Natural killer cell (primary cell): ENCODE results near the gene PNLIP. TPM values are rescaled to one million over a fixed set of nuclear protein-coding genes. Genes with fewer than 3 reads are reported as not detected.

ENCODE experiments used
- ATAC-seq, 3 donors: fragments of 150-1000 bp in 2 of 3; fragments of 200-7000 bp in 1 of 3; cut with Tn5 transposase; 1 replicate in 1 of 3; 2 replicates in 2 of 3; pipeline ENCODE4 v1.10.0; 2021; ENCODE audit warnings: mild to moderate bottlenecking in 2 of 3, moderate library complexity in 2 of 3
- DNase-seq, 2 donors: peaks; one replicate each; pipeline versions ENCODE4 v3.0.0 to v3.0.0-alpha.2; 2013 to 2021; ENCODE audit warnings: mixed read lengths in 1 of 2
- H3K27ac ChIP-seq: one replicate; pipeline ENCODE4 v1.5.1; 2013; ENCODE audit warnings: mild to moderate bottlenecking, low read length
- H3K27me3 ChIP-seq: one replicate; pipeline ENCODE4 v1.6.1; 2013; ENCODE audit warnings: low read length; ENCODE audit not compliant: control insufficient read depth, insufficient read depth
- H3K36me3 ChIP-seq: one replicate; pipeline ENCODE4 v1.6.1; 2013; ENCODE audit warnings: low read length; ENCODE audit not compliant: control insufficient read depth, insufficient read depth
- H3K4me1 ChIP-seq: one replicate; pipeline ENCODE4 v1.6.1; 2013; ENCODE audit warnings: low read length; ENCODE audit not compliant: control insufficient read depth, insufficient read depth
- H3K4me3 ChIP-seq: one replicate; pipeline ENCODE4 v1.5.1; 2013; ENCODE audit warnings: low read length
- H3K9me3 ChIP-seq: one replicate; pipeline ENCODE4 v1.6.1; 2013; ENCODE audit warnings: low read length; ENCODE audit not compliant: control insufficient read depth, insufficient read depth
- H3K27ac Mint-ChIP-seq, 2 donors: one replicate each; pipeline ENCODE4 v1.8.0; 2022; ENCODE audit warnings: mild to moderate bottlenecking in 2 of 2, mixed read lengths in 2 of 2, moderate library complexity in 1 of 2
- H3K27me3 Mint-ChIP-seq, 2 donors: one replicate each; pipeline ENCODE4 v1.8.0; 2022; ENCODE audit warnings: low read depth in 2 of 2, mixed read lengths in 2 of 2
- H3K36me3 Mint-ChIP-seq: one replicate; pipeline ENCODE4 v1.8.0; 2022; ENCODE audit warnings: mixed read lengths
- H3K4me1 Mint-ChIP-seq, 2 donors: one replicate each; pipeline ENCODE4 v1.8.0; 2022; ENCODE audit warnings: mixed read lengths in 2 of 2
- H3K4me3 Mint-ChIP-seq: one replicate; pipeline ENCODE4 v1.8.0; 2022; ENCODE audit warnings: mild to moderate bottlenecking, moderate library complexity, mixed read lengths
- H3K9me3 Mint-ChIP-seq, 2 donors: one replicate each; pipeline ENCODE4 v1.8.0; 2022; ENCODE audit warnings: mixed read lengths in 2 of 2
- CTCF ChIP-seq: fragments of 200-600 bp; IDR thresholded peaks from one replicate; pipeline ENCODE4 v1.8.0; 2022; ENCODE audit warnings: antibody characterized with exemption
- WGBS: methylation state at CpG from one replicate; pipeline ENCODE4 v1.1.7; 2013; ENCODE audit warnings: missing lambda C conversion rate; ENCODE audit not compliant: insufficient coverage; 5-methylcytosine and 5-hydroxymethylcytosine counted together
- intact Hi-C: fragments of 100-400 bp; cut with micrococcal nuclease; formaldehyde crosslinking; loops from one replicate; pipeline ENCODE4 v1.14.2; 2022
- total RNA-seq, 4 donors: library from RNA; stranded (reverse); fragments of 120-200 nt in 1 of 4; gene quantifications; one replicate each; pipeline versions ENCODE4 v1.2.3 to v1.2.4, GENCODE V29; 2013 to 2022

Gene PNLIP
- total RNA-seq, 3 donors from 2014 or later (not counting 1 experiment from before 2014, with no cell fraction given): not detected

DNA sequence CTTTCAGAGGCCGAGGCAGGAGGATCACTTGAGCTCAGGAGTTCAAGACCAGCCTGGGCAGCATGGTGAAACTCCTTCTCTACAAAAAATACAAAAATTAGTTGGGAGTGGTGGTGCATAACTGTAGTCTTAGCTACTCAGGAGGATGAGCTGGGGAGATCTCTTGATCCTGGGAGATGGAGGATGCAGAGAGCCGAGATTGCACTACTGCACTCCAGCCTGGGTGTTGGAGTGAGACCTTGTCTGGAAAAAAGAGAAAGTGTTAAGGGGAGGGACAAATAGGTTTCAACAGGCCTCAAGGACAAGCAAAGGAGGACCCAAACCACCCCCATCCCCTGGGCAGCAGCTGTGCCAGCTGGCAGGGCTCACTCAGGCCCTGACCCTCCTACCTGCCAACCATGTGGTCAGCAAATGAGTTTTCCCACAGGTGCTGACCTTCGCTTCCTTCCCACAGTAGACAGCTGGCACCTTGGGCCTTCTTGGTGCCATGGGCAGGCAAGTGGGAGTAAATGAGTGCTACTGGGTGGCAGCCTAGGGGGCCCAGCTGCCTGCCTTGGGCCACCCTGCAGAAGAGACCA lies 69.6 kb downstream of the PNLIP start:
- Mint-ChIP-seq H3K27ac (no peak overlapping the region), H3K4me1 (no peaks in the 10 kb centered on the region), H3K27me3 (peaks cover under 1 to 8% of the 10 kb centered on the region in 2 donors), H3K4me3 (no peak overlapping the region), H3K9me3 (peaks cover 0 to 4% of the 10 kb centered on the region in 2 donors), H3K36me3 (no peaks in the 10 kb centered on the region)
- WGBS: 94% methylated on average over 2 of the region's 3 CpGs
- intact Hi-C loops: no loop called here
- TF ChIP-seq CTCF: no peak
- Histone ChIP-seq H3K27me3 (no peaks in the 10 kb centered on the region), H3K36me3 (no peaks in the 10 kb centered on the region), H3K27ac (no peak overlapping the region), H3K4me3 (no peak overlapping the region), H3K9me3 (no peaks in the 10 kb centered on the region), H3K4me1 (no peaks in the 10 kb centered on the region)
- ATAC-seq (no peak), DNase-seq (no peak)

Other genes with a start within 250 kb of the PNLIP start
- not detected for gene CCDC172, start 221.5 kb upstream of the PNLIP start, total RNA-seq
- gene PNLIPRP3, start 118.1 kb upstream of the PNLIP start, total RNA-seq: not detected
- not detected for gene PNLIPRP1, start 45.0 kb downstream of the PNLIP start, total RNA-seq
- not detected for gene PNLIPRP2, start 75.0 kb downstream of the PNLIP start, total RNA-seq
- under 1 TPM in 1 of 3 donors, not detected in 2; 0.43 TPM for gene HSPA12A, start 196.6 kb downstream of the PNLIP start, total RNA-seq